H9 (cell line): ENCODE measurements around the gene STRA6. TPM values are rescaled to one million over a fixed set of nuclear protein-coding genes. Genes with fewer than 3 reads are reported as not detected.
"Not testable (repeated sequence)": the region's sequence is repeated elsewhere in the genome, so short reads cannot be mapped to it uniquely, and the experiment has no call there.

Experiments used
- DNase-seq: peaks from one replicate; pipeline ENCODE4 v3.0.0-alpha.2; 2017
- H2AFZ ChIP-seq: one replicate; pipeline ENCODE4 v1.6.1; 2013; ENCODE audit warnings: mild to moderate bottlenecking, low read length, control low read depth, moderate library complexity
- H2AK5ac ChIP-seq: 2 replicates; pipeline ENCODE4 v1.6.1; 2013; ENCODE audit warnings: low read length, control low read depth, mixed read lengths; ENCODE audit not compliant: insufficient read length
- H2BK120ac ChIP-seq: one replicate; pipeline ENCODE4 v1.6.1; 2013; ENCODE audit warnings: low read depth, mild to moderate bottlenecking, low read length, control low read depth, inconsistent platforms; ENCODE audit not compliant: poor library complexity, severe bottlenecking
- H2BK12ac ChIP-seq: 2 replicates; pipeline ENCODE4 v1.6.1; 2013; ENCODE audit warnings: low read length, control low read depth, mixed read lengths, low read depth; ENCODE audit not compliant: insufficient read length
- H2BK15ac ChIP-seq: 2 replicates; pipeline ENCODE4 v1.6.1; 2013; ENCODE audit warnings: low read depth, low read length, control low read depth
- H2BK20ac ChIP-seq: one replicate; pipeline ENCODE4 v1.6.1; 2013; ENCODE audit warnings: low read depth, mild to moderate bottlenecking, low read length, control low read depth, inconsistent platforms; ENCODE audit not compliant: poor library complexity, severe bottlenecking
- H2BK5ac ChIP-seq: 2 replicates; pipeline ENCODE4 v1.6.1; 2013; ENCODE audit warnings: low read length, control low read depth, mixed read lengths; ENCODE audit not compliant: insufficient read length
- H3K14ac ChIP-seq: 2 replicates; pipeline ENCODE4 v1.6.1; 2013; ENCODE audit warnings: low read length, control low read depth; ENCODE audit not compliant: insufficient read depth
- H3K18ac ChIP-seq: 2 replicates; pipeline ENCODE4 v1.6.1; 2013; ENCODE audit warnings: low read depth, mild to moderate bottlenecking, mixed read lengths, low read length, control low read depth; ENCODE audit not compliant: insufficient read length
- H3K23ac ChIP-seq: 2 replicates; pipeline ENCODE4 v1.6.1; 2013; ENCODE audit warnings: low read length, control low read depth, mixed read lengths, low read depth; ENCODE audit not compliant: insufficient read length
- H3K23me2 ChIP-seq: 2 replicates; pipeline ENCODE4 v1.6.1; 2013; ENCODE audit warnings: low read depth, mild to moderate bottlenecking, mixed read lengths, low read length, control low read depth; ENCODE audit not compliant: insufficient read length, poor library complexity, severe bottlenecking
- H3K27ac ChIP-seq: 2 replicates; pipeline ENCODE4 v1.5.1; 2013; ENCODE audit warnings: low read length, control low read depth, mixed read lengths, low read depth; ENCODE audit not compliant: insufficient read length
- H3K27me3 ChIP-seq: 2 replicates; pipeline ENCODE4 v1.6.1; 2013; ENCODE audit warnings: low read length, control low read depth, inconsistent platforms; ENCODE audit not compliant: insufficient read depth
- H3K4ac ChIP-seq: 2 replicates; pipeline ENCODE4 v1.6.1; 2013; ENCODE audit warnings: low read depth, mild to moderate bottlenecking, control low read depth, inconsistent platforms, low read length, moderate library complexity
- H3K4me1 ChIP-seq: 2 replicates; pipeline ENCODE4 v1.6.1; 2013; ENCODE audit warnings: low read length, control low read depth, inconsistent platforms; ENCODE audit not compliant: insufficient read depth
- H3K4me2 ChIP-seq: 2 replicates; pipeline ENCODE4 v1.6.1; 2013; ENCODE audit warnings: low read length, control low read depth, mixed read lengths; ENCODE audit not compliant: insufficient read length, insufficient read depth
- H3K56ac ChIP-seq: 2 replicates; pipeline ENCODE4 v1.6.1; 2013; ENCODE audit warnings: low read depth, mild to moderate bottlenecking, mixed read lengths, low read length, control low read depth; ENCODE audit not compliant: insufficient read length
- H3K79me1 ChIP-seq: 2 replicates; pipeline ENCODE4 v1.6.1; 2013; ENCODE audit warnings: low read depth, mild to moderate bottlenecking, moderate library complexity, low read length, control low read depth, inconsistent platforms; ENCODE audit not compliant: insufficient read depth, poor library complexity, severe bottlenecking
- H3K79me2 ChIP-seq: 2 replicates; pipeline ENCODE4 v1.6.1; 2013; ENCODE audit warnings: low read length, control low read depth, inconsistent platforms; ENCODE audit not compliant: insufficient read depth
- H3K9ac ChIP-seq: 2 replicates; pipeline ENCODE4 v1.6.1; 2013; ENCODE audit warnings: low read length, control low read depth, mixed read lengths; ENCODE audit not compliant: insufficient read length; ENCODE audit errors: extremely low read depth
- H3K9me3 ChIP-seq: one replicate; pipeline ENCODE4 v1.6.1; 2013; ENCODE audit warnings: low read depth, low read length, inconsistent platforms; ENCODE audit not compliant: control insufficient read depth
- H3T11ph ChIP-seq: one replicate; pipeline ENCODE4 v1.6.1; 2013; ENCODE audit warnings: mild to moderate bottlenecking, low read length, control low read depth, inconsistent platforms
- H4K20me1 ChIP-seq: one replicate; pipeline ENCODE4 v1.6.1; 2013; ENCODE audit not compliant: control insufficient read depth, insufficient read length, insufficient read depth
- H4K5ac ChIP-seq: 2 replicates; pipeline ENCODE4 v1.6.1; 2013; ENCODE audit warnings: low read depth, mild to moderate bottlenecking, mixed read lengths, low read length, control low read depth; ENCODE audit not compliant: insufficient read length
- H4K8ac ChIP-seq: replicated peaks from 2 replicates; pipeline ENCODE4 v1.6.1; 2013; ENCODE audit warnings: low read length, control low read depth, mixed read lengths, low read depth; ENCODE audit not compliant: insufficient read length
- H4K91ac ChIP-seq: 2 replicates; pipeline ENCODE4 v1.6.1; 2013; ENCODE audit warnings: low read depth, mild to moderate bottlenecking, moderate library complexity, mixed read lengths, low read length, control low read depth; ENCODE audit not compliant: insufficient read length
- H3K27ac Mint-ChIP-seq, 3 experiments: 2 replicates in 2 of 3; 3 replicates in 1 of 3; pipeline ENCODE4 v1.8.0; 2020 to 2021; ENCODE audit warnings: mixed read lengths in 3 of 3, mild to moderate bottlenecking in 1 of 3, moderate library complexity in 1 of 3
- H3K27me3 Mint-ChIP-seq: 2 replicates; pipeline ENCODE4 v1.8.0; 2021; ENCODE audit warnings: low read depth, mild to moderate bottlenecking, moderate library complexity, mixed read lengths
- H3K36me3 Mint-ChIP-seq, 3 experiments: 2 replicates in 2 of 3; 3 replicates in 1 of 3; pipeline ENCODE4 v1.8.0; 2020 to 2021; ENCODE audit warnings: low read depth in 3 of 3, mixed read lengths in 3 of 3; ENCODE audit not compliant: insufficient read depth in 1 of 3
- H3K4me1 Mint-ChIP-seq, 2 experiments: 2 replicates each; pipeline ENCODE4 v1.8.0; 2020; ENCODE audit warnings: mixed read lengths in 2 of 2
- H3K4me3 Mint-ChIP-seq, 2 experiments: 2 replicates in 1 of 2; 3 replicates in 1 of 2; pipeline ENCODE4 v1.8.0; 2020 to 2021; ENCODE audit warnings: mild to moderate bottlenecking in 2 of 2, mixed read lengths in 2 of 2, moderate library complexity in 1 of 2
- H3K9me3 Mint-ChIP-seq, 2 experiments: 2 replicates in 1 of 2; 3 replicates in 1 of 2; pipeline ENCODE4 v1.8.0; 2020; ENCODE audit warnings: mild to moderate bottlenecking in 2 of 2, mixed read lengths in 2 of 2, moderate library complexity in 1 of 2
- WGBS: extraction: QIAGEN DNeasy Blood & Tissue Kit; methylation state at CpG from one replicate; pipeline ENCODE4 v1.1.7; 2013; ENCODE audit warnings: missing lambda C conversion rate, low lambda C conversion rate, mixed read lengths; ENCODE audit not compliant: insufficient read length; ENCODE audit errors: extremely low coverage; 5-methylcytosine and 5-hydroxymethylcytosine counted together
- total RNA-seq: library from RNA; stranded (reverse); gene quantifications from 2 replicates; pipeline ENCODE4 v1.2.1, GENCODE V29; 2021
- TF ChIP-seq, protein P1 (sequence below): fragments of 200-600 bp; sonication (generic); conservative IDR thresholded peaks from 3 replicates; pipeline ENCODE4 v1.8.0; 2021; ENCODE audit warnings: antibody characterized with exemption, mild to moderate bottlenecking

STRA6 gene
- total RNA-seq, 1 experiment from 2014 or later, result 12.8 TPM

DNA sequence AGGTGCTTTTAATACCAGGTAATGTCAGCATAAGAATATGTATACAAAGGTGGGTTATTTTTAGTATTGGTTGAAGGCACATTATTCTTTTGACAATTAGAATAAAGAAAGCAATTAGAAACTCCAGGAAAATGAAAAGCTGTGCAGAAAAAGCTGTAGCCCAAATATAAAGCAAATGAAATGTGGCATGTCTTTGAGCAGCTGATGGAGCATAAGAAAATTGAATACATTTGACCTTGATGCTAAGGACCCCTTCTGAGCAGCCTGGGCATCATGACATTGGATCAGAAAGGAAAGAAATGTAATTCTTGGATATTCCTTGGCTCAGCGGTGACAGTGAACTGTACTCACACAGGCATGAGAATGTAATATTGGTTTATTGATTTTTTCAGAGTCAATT is 37.1 kb downstream of the STRA6 start:
- Histone ChIP-seq H3K9me3 (no peaks in the 10 kb centered on the region), H3K4me2 (no peak overlapping the region), H3K79me1 (no peaks in the 10 kb centered on the region), H2BK20ac (no peak overlapping the region), H4K5ac (no peak overlapping the region), H2AFZ (no peak overlapping the region), H3K18ac (no peak overlapping the region), H4K91ac (no peak overlapping the region), H3K79me2 (no peaks in the 10 kb centered on the region), H3K23ac (no peak overlapping the region), H3K23me2 (no peaks in the 10 kb centered on the region), H3K9ac (no peak overlapping the region), H2BK12ac (no peak overlapping the region), H2BK15ac (no peak overlapping the region), H3K4ac (no peak overlapping the region), H3K56ac (no peak overlapping the region), H3K14ac (no peak overlapping the region), H4K20me1 (no peaks in the 10 kb centered on the region), H2BK120ac (no peak overlapping the region), H2BK5ac (no peak overlapping the region), H4K8ac (no peak overlapping the region), H3K27ac (no peak overlapping the region), H3K27me3 (no peaks in the 10 kb centered on the region), H3T11ph (no peak overlapping the region), H2AK5ac (no peak overlapping the region), H3K4me1 (no peaks in the 10 kb centered on the region)
- H3K36me3 Mint-ChIP-seq, result no peaks in the 10 kb centered on the region
- no peak overlapping the region for H3K27ac Mint-ChIP-seq
- DNase-seq, result no peak
- peaks cover 8 to 18% of the 10 kb centered on the region in 2 experiments; a peak in 3 of 4 replicates for H3K4me1 Mint-ChIP-seq
- peaks cover 45% of the 10 kb centered on the region for H3K27me3 Mint-ChIP-seq
- TF ChIP-seq, protein P1, sequence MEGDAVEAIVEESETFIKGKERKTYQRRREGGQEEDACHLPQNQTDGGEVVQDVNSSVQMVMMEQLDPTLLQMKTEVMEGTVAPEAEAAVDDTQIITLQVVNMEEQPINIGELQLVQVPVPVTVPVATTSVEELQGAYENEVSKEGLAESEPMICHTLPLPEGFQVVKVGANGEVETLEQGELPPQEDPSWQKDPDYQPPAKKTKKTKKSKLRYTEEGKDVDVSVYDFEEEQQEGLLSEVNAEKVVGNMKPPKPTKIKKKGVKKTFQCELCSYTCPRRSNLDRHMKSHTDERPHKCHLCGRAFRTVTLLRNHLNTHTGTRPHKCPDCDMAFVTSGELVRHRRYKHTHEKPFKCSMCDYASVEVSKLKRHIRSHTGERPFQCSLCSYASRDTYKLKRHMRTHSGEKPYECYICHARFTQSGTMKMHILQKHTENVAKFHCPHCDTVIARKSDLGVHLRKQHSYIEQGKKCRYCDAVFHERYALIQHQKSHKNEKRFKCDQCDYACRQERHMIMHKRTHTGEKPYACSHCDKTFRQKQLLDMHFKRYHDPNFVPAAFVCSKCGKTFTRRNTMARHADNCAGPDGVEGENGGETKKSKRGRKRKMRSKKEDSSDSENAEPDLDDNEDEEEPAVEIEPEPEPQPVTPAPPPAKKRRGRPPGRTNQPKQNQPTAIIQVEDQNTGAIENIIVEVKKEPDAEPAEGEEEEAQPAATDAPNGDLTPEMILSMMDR, result no peak
- no CpG with 5 or more reads among the region's 1 CpG for WGBS
- peaks cover 2 to 3% of the 10 kb centered on the region in 2 experiments; a peak in 2 of 5 replicates for H3K9me3 Mint-ChIP-seq
- no peak overlapping the region for H3K4me3 Mint-ChIP-seq

GRCh38 chr15:74162195-74162536 is 40.4 kb downstream of the STRA6 start:
- H2BK120ac ChIP-seq, H2BK15ac ChIP-seq, H3K14ac ChIP-seq, H3K4me3 Mint-ChIP-seq, H3K9ac ChIP-seq, H2BK12ac ChIP-seq, H2AFZ ChIP-seq, H3K27ac ChIP-seq, H2BK5ac ChIP-seq, H3K56ac ChIP-seq, H3K79me2 ChIP-seq, H3K23ac ChIP-seq, H3K36me3 Mint-ChIP-seq, H3K4me1 Mint-ChIP-seq, H4K91ac ChIP-seq, H3K27me3 ChIP-seq, H4K5ac ChIP-seq, H2BK20ac ChIP-seq, H3K18ac ChIP-seq, H4K20me1 ChIP-seq, H3K9me3 ChIP-seq, H3K79me1 ChIP-seq, H3T11ph ChIP-seq, DNase-seq, H3K4me2 ChIP-seq, H4K8ac ChIP-seq, H2AK5ac ChIP-seq, H3K9me3 Mint-ChIP-seq, H3K4me1 ChIP-seq, H3K27ac Mint-ChIP-seq, H3K4ac ChIP-seq, H3K23me2 ChIP-seq: not testable (repeated sequence)
- peaks cover 31% of the 10 kb centered on the region for H3K27me3 Mint-ChIP-seq
- no CpG with 5 or more reads among the region's 3 CpGs for WGBS
